HL-60 (cell line): Measurements from ENCODE around the gene ZCWPW2.

Experiments used
- CTCF ChIP-seq: IDR thresholded peaks from one replicate; pipeline ENCODE4 v1.5.1; 2011; ENCODE audit warnings: low read length, control low read depth, inconsistent platforms; ENCODE audit not compliant: insufficient read depth
- POLR2AphosphoS5 ChIP-seq: IDR thresholded peaks from 2 replicates; pipeline ENCODE4 v1.6.1; 2012; ENCODE audit warnings: low read depth
- REST ChIP-seq: IDR thresholded peaks from 2 replicates; pipeline ENCODE4 v1.6.1; 2012; ENCODE audit warnings: low read depth; ENCODE audit not compliant: insufficient replicate concordance
- SPI1 ChIP-seq: IDR thresholded peaks from 2 replicates; pipeline ENCODE4 v1.6.1; 2012; ENCODE audit warnings: low read depth, mild to moderate bottlenecking, borderline replicate concordance

GRCh38 chr3:28569357-28569756, 220.8 kb downstream of the ZCWPW2 start:
- TF ChIP-seq CTCF: no peak
- no peak for TF ChIP-seq POLR2AphosphoS5
- TF ChIP-seq REST: no peak
- no peak for TF ChIP-seq SPI1
